ENCODE measurements around the gene FAM83G. TPM values are rescaled to one million over a fixed set of nuclear protein-coding genes. Genes with fewer than 3 reads are reported as not detected.

Gene FAM83G
- total and polyA plus RNA-seq, 2 donors (not counting 1 experiment from before 2014, with no cell fraction given) = 2.4 to 6.3 TPM

- no peak overlapping the region for H2AFZ ChIP-seq (ENCODE audit: low read length)
- H3K27me3 ChIP-seq (ENCODE audit: control insufficient read depth, insufficient read depth, low read length) = no peaks in the 10 kb centered on the region
- no peaks in the 10 kb centered on the region for H4K20me1 ChIP-seq (ENCODE audit: control insufficient read depth, extremely low read depth, insufficient read depth, low read length)
- TF ChIP-seq, protein P1, sequence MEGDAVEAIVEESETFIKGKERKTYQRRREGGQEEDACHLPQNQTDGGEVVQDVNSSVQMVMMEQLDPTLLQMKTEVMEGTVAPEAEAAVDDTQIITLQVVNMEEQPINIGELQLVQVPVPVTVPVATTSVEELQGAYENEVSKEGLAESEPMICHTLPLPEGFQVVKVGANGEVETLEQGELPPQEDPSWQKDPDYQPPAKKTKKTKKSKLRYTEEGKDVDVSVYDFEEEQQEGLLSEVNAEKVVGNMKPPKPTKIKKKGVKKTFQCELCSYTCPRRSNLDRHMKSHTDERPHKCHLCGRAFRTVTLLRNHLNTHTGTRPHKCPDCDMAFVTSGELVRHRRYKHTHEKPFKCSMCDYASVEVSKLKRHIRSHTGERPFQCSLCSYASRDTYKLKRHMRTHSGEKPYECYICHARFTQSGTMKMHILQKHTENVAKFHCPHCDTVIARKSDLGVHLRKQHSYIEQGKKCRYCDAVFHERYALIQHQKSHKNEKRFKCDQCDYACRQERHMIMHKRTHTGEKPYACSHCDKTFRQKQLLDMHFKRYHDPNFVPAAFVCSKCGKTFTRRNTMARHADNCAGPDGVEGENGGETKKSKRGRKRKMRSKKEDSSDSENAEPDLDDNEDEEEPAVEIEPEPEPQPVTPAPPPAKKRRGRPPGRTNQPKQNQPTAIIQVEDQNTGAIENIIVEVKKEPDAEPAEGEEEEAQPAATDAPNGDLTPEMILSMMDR (conservative IDR thresholded peaks at IDR 0.05 in 1 of 2, IDR thresholded peaks at IDR 0.05 in 1 of 2; ENCODE audit: low read depth in 1 of 2, low read length in 2 of 2) = no peak
- TF ChIP-seq EZH2 (IDR thresholded peaks at IDR 0.05; ENCODE audit: low read length, missing control alignments) = no peak
- H3K4me3 ChIP-seq (replicated peaks in 1 of 4; ENCODE audit: control extremely low read depth in 1 of 4, insufficient read depth in 1 of 4, low read depth in 3 of 4, low read length in 4 of 4) = no peak overlapping the region
- no peaks in the 10 kb centered on the region for H3K9me3 ChIP-seq (ENCODE audit: control insufficient read depth, insufficient read depth, low read depth, low read length)
- no peak overlapping the region for H3K27ac ChIP-seq (ENCODE audit: insufficient read depth, low read length)
- no peak overlapping the region for H3K9ac ChIP-seq (ENCODE audit: insufficient read depth, low read length)
- H3K36me3 ChIP-seq (ENCODE audit: control insufficient read depth, insufficient read depth, low read length) = no peaks in the 10 kb centered on the region
- H3K4me1 ChIP-seq (ENCODE audit: control insufficient read depth, extremely low read depth, insufficient read depth, low read length) = no peaks in the 10 kb centered on the region
- no peak overlapping the region for H3K4me2 ChIP-seq (ENCODE audit: extremely low read depth, insufficient read depth, low read length)
- H3K79me2 ChIP-seq (ENCODE audit: control insufficient read depth, insufficient read depth, low read length) = no peaks in the 10 kb centered on the region
- DNase-seq (ENCODE audit: low read depth in 2 of 2) = no peak
These were observed 40.6 kb downstream of the FAM83G start for GRCh38 chr17:18964018-18964351.

DNA sequence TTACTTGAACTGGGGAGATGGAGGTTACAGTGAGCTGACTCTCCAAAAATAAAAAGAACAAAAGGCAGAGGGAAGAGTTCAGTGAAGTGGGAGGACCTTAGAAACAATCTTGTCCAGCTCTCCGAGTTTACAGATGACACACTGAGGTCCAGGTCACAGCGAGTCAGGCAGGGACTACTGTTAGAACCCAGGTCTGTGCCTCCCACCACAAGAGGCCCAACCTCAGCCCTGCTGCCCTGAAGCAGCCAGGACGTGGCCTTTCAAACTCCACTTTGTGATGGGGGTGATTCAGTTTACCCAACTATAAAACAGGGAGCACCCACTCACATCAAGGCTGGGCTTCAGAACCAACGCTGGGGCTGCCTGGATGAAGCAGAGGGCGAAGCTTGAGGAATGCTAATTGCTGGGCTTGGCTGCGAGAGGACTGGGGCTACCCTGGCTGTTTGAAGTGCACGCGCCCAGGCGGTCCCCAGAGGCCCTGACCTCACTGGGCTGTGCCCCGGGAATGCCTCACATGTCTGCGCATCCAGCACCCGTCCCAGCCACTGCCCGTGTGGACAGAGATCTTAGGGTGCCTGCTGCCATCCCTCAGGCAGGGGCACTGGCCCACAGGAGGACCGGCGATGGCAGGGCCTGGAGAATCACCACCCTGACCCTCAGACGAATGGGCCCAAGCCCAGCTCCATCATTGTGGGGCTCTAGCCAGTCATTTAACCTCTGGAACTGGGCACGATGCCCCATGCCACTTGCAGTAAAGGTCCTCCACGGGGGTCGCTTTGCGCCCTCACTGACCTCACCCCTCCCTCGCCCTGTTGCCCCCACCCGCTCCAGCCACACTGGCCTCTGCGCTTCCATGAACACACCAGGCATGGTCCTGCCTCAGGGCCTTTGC lies 41.2 kb downstream of the FAM83G start:
- no peak for DNase-seq (ENCODE audit: low read depth in 2 of 2)
- no peak for TF ChIP-seq EZH2 (IDR thresholded peaks at IDR 0.05; ENCODE audit: low read length, missing control alignments)
- TF ChIP-seq, protein P1 (conservative IDR thresholded peaks at IDR 0.05 in 1 of 2, IDR thresholded peaks at IDR 0.05 in 1 of 2; ENCODE audit: low read depth in 1 of 2, low read length in 2 of 2) = no peak
- Histone ChIP-seq H3K36me3 (ENCODE audit: control insufficient read depth, insufficient read depth, low read length) (no peaks in the 10 kb centered on the region), H3K9me3 (ENCODE audit: control insufficient read depth, insufficient read depth, low read depth, low read length) (no peaks in the 10 kb centered on the region), H3K9ac (ENCODE audit: insufficient read depth, low read length) (no peak overlapping the region), H3K27ac (ENCODE audit: insufficient read depth, low read length) (no peak overlapping the region), H3K4me2 (ENCODE audit: extremely low read depth, insufficient read depth, low read length) (no peak overlapping the region), H3K79me2 (ENCODE audit: control insufficient read depth, insufficient read depth, low read length) (no peaks in the 10 kb centered on the region), H3K27me3 (ENCODE audit: control insufficient read depth, insufficient read depth, low read length) (no peaks in the 10 kb centered on the region), H3K4me1 (ENCODE audit: control insufficient read depth, extremely low read depth, insufficient read depth, low read length) (no peaks in the 10 kb centered on the region), H2AFZ (ENCODE audit: low read length) (no peak overlapping the region), H4K20me1 (ENCODE audit: control insufficient read depth, extremely low read depth, insufficient read depth, low read length) (no peaks in the 10 kb centered on the region), H3K4me3 (replicated peaks in 1 of 4; ENCODE audit: control extremely low read depth in 1 of 4, insufficient read depth in 1 of 4, low read depth in 3 of 4, low read length in 4 of 4) (no peak overlapping the region)

GRCh38 chr17:18962494-18962815 lies 42.1 kb downstream of the FAM83G start:
- H3K79me2 ChIP-seq (ENCODE audit: control insufficient read depth, insufficient read depth, low read length) = no peaks in the 10 kb centered on the region
- no peaks in the 10 kb centered on the region for H3K36me3 ChIP-seq (ENCODE audit: control insufficient read depth, insufficient read depth, low read length)
- H3K27ac ChIP-seq (ENCODE audit: insufficient read depth, low read length) = no peak overlapping the region
- TF ChIP-seq EZH2 (IDR thresholded peaks at IDR 0.05; ENCODE audit: low read length, missing control alignments) = no peak
- TF ChIP-seq, protein P1 (conservative IDR thresholded peaks at IDR 0.05 in 1 of 2, IDR thresholded peaks at IDR 0.05 in 1 of 2; ENCODE audit: low read depth in 1 of 2, low read length in 2 of 2) = no peak
- H2AFZ ChIP-seq (ENCODE audit: low read length) = no peak overlapping the region
- H3K4me2 ChIP-seq (ENCODE audit: extremely low read depth, insufficient read depth, low read length) = no peak overlapping the region
- no peaks in the 10 kb centered on the region for H4K20me1 ChIP-seq (ENCODE audit: control insufficient read depth, extremely low read depth, insufficient read depth, low read length)
- H3K9me3 ChIP-seq (ENCODE audit: control insufficient read depth, insufficient read depth, low read depth, low read length) = no peaks in the 10 kb centered on the region
- no peak for DNase-seq (ENCODE audit: low read depth in 2 of 2)
- H3K27me3 ChIP-seq (ENCODE audit: control insufficient read depth, insufficient read depth, low read length) = no peaks in the 10 kb centered on the region
- no peaks in the 10 kb centered on the region for H3K4me1 ChIP-seq (ENCODE audit: control insufficient read depth, extremely low read depth, insufficient read depth, low read length)
- no peak overlapping the region for H3K9ac ChIP-seq (ENCODE audit: insufficient read depth, low read length)
- H3K4me3 ChIP-seq (replicated peaks in 1 of 4; ENCODE audit: control extremely low read depth in 1 of 4, insufficient read depth in 1 of 4, low read depth in 3 of 4, low read length in 4 of 4) = no peak overlapping the region

Measured in fibroblast of lung (primary cell).